ENCODE results near the gene DYNC1H1.
"Not testable (repeated sequence)": the region's sequence is repeated elsewhere in the genome, so short reads cannot be mapped to it uniquely, and the experiment has no call there.

Gene DYNC1H1

DNA sequence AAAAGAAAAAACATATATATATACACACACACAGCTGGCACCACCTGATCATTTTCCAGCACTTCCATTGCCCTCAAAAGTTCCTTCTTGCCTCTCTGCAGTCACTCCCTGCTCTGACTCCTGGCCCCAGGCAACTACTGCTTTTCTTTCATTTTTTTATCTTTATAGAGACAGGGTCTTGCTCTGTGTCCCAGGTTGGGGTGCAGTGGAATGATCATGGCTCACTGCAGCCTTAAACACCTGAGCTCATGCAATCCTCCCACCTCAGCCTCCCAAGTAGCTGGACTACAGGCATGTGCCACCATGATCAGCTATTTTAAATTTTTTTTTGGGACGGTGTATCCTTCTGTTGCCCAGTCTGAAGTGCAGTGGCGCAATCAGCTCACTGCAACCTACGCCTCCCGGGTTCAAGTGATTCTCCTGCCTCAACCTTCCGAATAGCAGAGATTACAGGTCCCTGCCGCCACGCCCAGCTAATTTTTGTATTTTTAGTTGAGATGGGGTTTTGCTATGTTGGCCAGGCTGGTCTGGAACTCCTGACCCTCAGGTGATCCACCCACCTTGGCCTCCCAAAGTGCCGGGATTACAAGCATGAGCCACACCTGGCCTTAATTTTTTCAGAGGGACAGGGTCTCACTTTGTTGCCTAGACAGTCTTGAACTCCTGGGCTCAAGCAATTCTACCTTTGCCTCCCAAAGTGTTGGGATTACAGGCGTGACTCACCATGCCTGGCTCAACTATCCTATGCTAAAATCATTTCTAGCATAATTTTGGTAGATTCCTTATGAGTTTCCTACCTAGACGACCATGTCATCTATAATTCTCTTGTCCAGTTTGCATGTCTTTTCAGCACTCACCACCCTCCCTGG, 114.7 kb downstream of the DYNC1H1 start:
- ChIA-PET POLR2A (interaction anchor here (0.6 to 0.7 kb wide), 2 partner anchors 78 to 276 kb away, joined by 3 read pairs; no protein-coding TSS in a partner anchor), CTCF (interaction anchor here (1.3 kb wide), 1 partner anchor 20 kb away, joined by 4 read pairs; no protein-coding TSS in a partner anchor)
- H3K9me3 ChIP-seq (ENCODE audit: control extremely low read depth in 1 of 5, control insufficient read depth in 4 of 5, insufficient read depth in 2 of 5, low read depth in 1 of 5, low read length in 4 of 5), result no peaks in the 10 kb centered on the region
- 96% methylated on average over 5 of the region's 10 CpGs for WGBS (ENCODE audit: insufficient coverage)
- no peak for DNase-seq
- H3K36me3 ChIP-seq (ENCODE audit: control insufficient read depth in 4 of 4, insufficient read depth in 4 of 4, low read length in 3 of 4), result peaks cover 15 to 60% (median 47%) of the 10 kb centered on the region in 4 experiments
- no peaks in the 10 kb centered on the region for H3K27me3 ChIP-seq (replicated peaks in 2 of 5; ENCODE audit: control insufficient read depth in 4 of 5, insufficient read depth in 5 of 5, low read length in 4 of 5)
- H3K4me1 ChIP-seq (ENCODE audit: control extremely low read depth in 1 of 4, control insufficient read depth in 4 of 4, insufficient read depth in 4 of 4, low read length in 3 of 4), result peaks cover 0 to 5% (median 0%) of the 10 kb centered on the region in 4 experiments
- H3K27ac ChIP-seq (ENCODE audit: insufficient read depth in 1 of 2, low read depth in 1 of 2, low read length in 2 of 2, poor library complexity in 1 of 2, severe bottlenecking in 2 of 2), result no peak overlapping the region
- no peak overlapping the region for H3K4me3 ChIP-seq (ENCODE audit: control insufficient read depth in 1 of 7, extremely low read depth in 1 of 7, insufficient read depth in 4 of 7, low read depth in 2 of 7, low read length in 6 of 7)

DNA sequence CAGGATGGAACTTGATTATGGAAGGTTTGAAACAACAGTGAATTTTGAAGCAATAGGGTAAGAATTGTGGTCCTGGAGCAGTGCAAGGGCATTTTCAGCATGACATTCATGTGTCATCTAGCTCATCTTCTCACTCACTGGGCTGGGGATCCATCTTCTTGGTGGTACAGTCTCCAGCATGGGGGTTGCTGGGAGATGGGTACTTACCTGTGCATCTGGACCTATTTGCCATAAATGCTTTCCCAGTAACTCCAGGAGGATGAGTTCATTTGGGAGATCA, 115.3 kb downstream of the DYNC1H1 start:
- ChIA-PET CTCF (interaction anchor here (1.3 kb wide), 1 partner anchor 19 kb away, joined by 4 read pairs; no protein-coding TSS in a partner anchor), POLR2A (no interaction called here)
- no peak overlapping the region for H3K4me3 ChIP-seq (ENCODE audit: control insufficient read depth in 1 of 7, extremely low read depth in 1 of 7, insufficient read depth in 4 of 7, low read depth in 2 of 7, low read length in 6 of 7)
- H3K4me1 ChIP-seq (ENCODE audit: control extremely low read depth in 1 of 4, control insufficient read depth in 4 of 4, insufficient read depth in 4 of 4, low read length in 3 of 4), result peaks cover 3 to 11% (median 3%) of the 10 kb centered on the region in 4 experiments
- no peak for DNase-seq
- no peaks in the 10 kb centered on the region for H3K9me3 ChIP-seq (ENCODE audit: control extremely low read depth in 1 of 5, control insufficient read depth in 4 of 5, insufficient read depth in 2 of 5, low read depth in 1 of 5, low read length in 4 of 5)
- peaks cover 20 to 66% (median 52%) of the 10 kb centered on the region in 4 experiments for H3K36me3 ChIP-seq (ENCODE audit: control insufficient read depth in 4 of 4, insufficient read depth in 4 of 4, low read length in 3 of 4)
- no peak overlapping the region for H3K27ac ChIP-seq (ENCODE audit: insufficient read depth in 1 of 2, low read depth in 1 of 2, low read length in 2 of 2, poor library complexity in 1 of 2, severe bottlenecking in 2 of 2)
- no peaks in the 10 kb centered on the region for H3K27me3 ChIP-seq (replicated peaks in 2 of 5; ENCODE audit: control insufficient read depth in 4 of 5, insufficient read depth in 5 of 5, low read length in 4 of 5)

DNA sequence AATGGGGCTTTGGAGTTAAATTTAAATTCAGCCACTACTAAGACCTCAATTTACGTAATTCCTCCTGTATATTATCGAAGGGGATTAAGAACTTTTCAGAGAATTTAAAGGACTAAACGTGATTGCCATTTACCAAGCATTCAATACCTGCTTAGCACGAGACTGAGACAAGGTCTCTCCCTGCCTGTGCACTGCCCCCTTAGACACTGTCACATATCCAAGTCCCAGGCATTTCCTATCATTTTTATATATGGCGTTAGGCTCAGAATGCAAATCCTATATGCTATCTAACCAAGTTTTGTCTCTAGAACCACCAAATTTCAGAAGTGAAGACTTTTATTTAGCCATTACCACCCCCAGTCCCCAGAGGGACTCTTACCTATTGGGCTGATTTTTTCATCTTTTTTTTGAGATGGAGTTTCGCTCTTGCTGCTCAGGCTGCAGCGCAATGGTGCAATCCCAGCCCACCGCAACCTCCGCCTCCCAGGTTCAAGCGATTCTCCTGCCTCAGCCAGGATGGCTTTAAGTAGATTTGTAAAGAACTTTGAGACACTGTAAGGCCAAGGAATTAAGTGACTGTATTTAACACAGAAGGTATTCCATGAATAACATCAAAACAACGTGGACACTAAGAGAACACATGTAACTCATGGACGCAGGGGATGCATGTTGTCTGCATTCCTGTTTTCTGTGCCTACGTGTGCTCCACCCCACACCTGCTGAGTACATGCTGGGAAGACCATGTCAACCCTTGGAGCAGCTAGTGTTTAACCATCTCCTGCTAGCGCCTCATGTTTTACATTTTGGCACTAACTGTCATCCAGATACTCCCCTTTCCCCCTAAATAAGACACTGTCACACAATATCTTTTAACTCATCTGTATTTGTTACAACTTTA, 116.1 kb downstream of the DYNC1H1 start:
- Histone ChIP-seq H3K9me3 (ENCODE audit: control extremely low read depth in 1 of 5, control insufficient read depth in 4 of 5, insufficient read depth in 2 of 5, low read depth in 1 of 5, low read length in 4 of 5) (no peaks in the 10 kb centered on the region), H3K4me1 (ENCODE audit: control extremely low read depth in 1 of 4, control insufficient read depth in 4 of 4, insufficient read depth in 4 of 4, low read length in 3 of 4) (peaks cover 10 to 18% (median 10%) of the 10 kb centered on the region in 4 experiments), H3K27ac (ENCODE audit: insufficient read depth in 1 of 2, low read depth in 1 of 2, low read length in 2 of 2, poor library complexity in 1 of 2, severe bottlenecking in 2 of 2) (no peak overlapping the region), H3K36me3 (ENCODE audit: control insufficient read depth in 4 of 4, insufficient read depth in 4 of 4, low read length in 3 of 4) (peaks cover 26 to 74% (median 60%) of the 10 kb centered on the region in 4 experiments), H3K4me3 (ENCODE audit: control insufficient read depth in 1 of 7, extremely low read depth in 1 of 7, insufficient read depth in 4 of 7, low read depth in 2 of 7, low read length in 6 of 7) (no peak overlapping the region), H3K27me3 (replicated peaks in 2 of 5; ENCODE audit: control insufficient read depth in 4 of 5, insufficient read depth in 5 of 5, low read length in 4 of 5) (no peaks in the 10 kb centered on the region)
- ChIA-PET POLR2A (no interaction called here), CTCF (interaction anchor here (1.1 to 1.5 kb wide), 4 partner anchors 10 to 119 kb away, joined by 3 to 4 read pairs (median 3); no protein-coding TSS in a partner anchor)
- 81% methylated on average over 11 of the region's 14 CpGs for WGBS (ENCODE audit: insufficient coverage)
- no peak for DNase-seq

DNA sequence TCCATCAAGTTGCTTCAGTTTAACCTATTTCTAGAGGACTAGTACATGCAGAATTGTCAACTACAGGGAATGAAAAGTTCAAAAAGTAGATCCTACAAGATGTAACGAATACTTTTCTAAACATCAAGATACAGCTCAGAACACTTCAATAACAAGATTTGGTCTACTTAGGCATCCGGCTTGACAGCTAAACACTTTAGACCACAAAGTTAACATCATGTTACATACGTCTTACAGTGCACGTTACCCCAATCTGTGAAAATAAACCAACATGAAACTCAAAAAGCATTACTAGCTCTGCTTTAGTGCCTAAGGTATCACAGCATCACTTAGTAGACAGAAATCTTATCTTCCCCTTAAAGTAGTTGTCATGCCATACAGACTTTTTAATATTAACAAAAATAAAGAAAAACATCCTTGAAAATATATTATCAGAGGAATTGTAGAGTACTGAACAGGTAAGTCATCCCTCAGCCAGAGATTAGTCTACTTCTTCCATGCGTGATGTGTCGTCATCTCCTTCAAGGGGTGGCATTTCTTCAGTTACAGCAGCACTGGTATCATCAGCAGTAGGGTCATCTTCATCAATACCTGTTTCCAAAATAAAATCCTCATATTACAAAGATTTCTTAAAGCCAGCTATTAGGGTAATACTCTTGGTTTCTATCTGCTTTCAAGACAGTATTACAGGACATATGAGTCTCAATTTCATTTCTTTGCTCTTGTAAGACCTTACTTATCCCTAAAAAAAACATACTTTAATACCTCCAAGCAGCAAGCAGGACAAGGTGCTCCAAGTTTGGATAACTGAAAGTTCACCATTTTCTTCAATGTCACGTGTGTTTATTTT, 117.1 kb downstream of the DYNC1H1 start:
- CTCF ChIA-PET, result interaction anchor here (1.1 to 1.5 kb wide), 3 partner anchors 11 to 120 kb away, joined by 3 read pairs; no protein-coding TSS in a partner anchor

DNA sequence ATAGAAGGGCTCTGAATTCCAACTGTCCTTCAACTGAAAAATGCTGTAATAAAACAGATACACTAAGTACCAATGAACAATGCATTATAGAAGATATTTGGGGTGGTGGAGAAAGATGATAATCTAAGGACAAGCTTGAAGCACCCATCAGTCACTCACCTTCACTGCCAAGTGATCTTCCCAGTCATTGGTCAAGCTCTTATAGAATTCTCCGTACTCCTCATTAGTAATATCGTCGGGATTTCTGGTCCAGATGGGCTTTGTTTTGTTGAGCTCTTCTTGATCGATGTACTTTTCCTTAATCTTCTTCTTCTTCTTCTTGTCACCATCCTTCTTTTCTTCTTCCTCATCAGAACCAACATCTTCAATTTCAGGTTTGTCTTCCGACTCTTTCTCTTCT, 120.1 kb downstream of the DYNC1H1 start:
- H3K9me3 ChIP-seq (ENCODE audit: control extremely low read depth in 1 of 5, control insufficient read depth in 4 of 5, insufficient read depth in 2 of 5, low read depth in 1 of 5, low read length in 4 of 5); DNase-seq; H3K27me3 ChIP-seq (replicated peaks in 2 of 5; ENCODE audit: control insufficient read depth in 4 of 5, insufficient read depth in 5 of 5, low read length in 4 of 5): not testable (repeated sequence)
- ChIA-PET POLR2A (interaction anchor here (1.2 kb wide), 1 partner anchor 13 kb away, joined by 4 read pairs; no protein-coding TSS in a partner anchor), CTCF (interaction anchor here (0.7 to 1.6 kb wide), 3 partner anchors 13 to 18 kb away, joined by 3 to 5 read pairs (median 5); no protein-coding TSS in a partner anchor)
- H3K27ac ChIP-seq (ENCODE audit: insufficient read depth in 1 of 2, low read depth in 1 of 2, low read length in 2 of 2, poor library complexity in 1 of 2, severe bottlenecking in 2 of 2), result peak overlapping the region in 1 of 2 experiments; percentile 17
- peaks cover 24 to 65% (median 53%) of the 10 kb centered on the region in 4 experiments for H3K36me3 ChIP-seq (ENCODE audit: control insufficient read depth in 4 of 4, insufficient read depth in 4 of 4, low read length in 3 of 4)
- 92% methylated on average over 5 of the region's 5 CpGs for WGBS (ENCODE audit: insufficient coverage)
- H3K4me1 ChIP-seq (ENCODE audit: control extremely low read depth in 1 of 4, control insufficient read depth in 4 of 4, insufficient read depth in 4 of 4, low read length in 3 of 4), result peaks cover 17 to 44% (median 31%) of the 10 kb centered on the region in 4 experiments
- H3K4me3 ChIP-seq (ENCODE audit: control insufficient read depth in 1 of 7, extremely low read depth in 1 of 7, insufficient read depth in 4 of 7, low read depth in 2 of 7, low read length in 6 of 7), result peak overlapping the region in 2 of 7 experiments; percentile 22 to 91

More for the DNA sequence above, 117.1 kb downstream of the DYNC1H1 start:
- no peak for DNase-seq
- 100% methylated on average over 6 of the region's 7 CpGs for WGBS (ENCODE audit: insufficient coverage)
- H3K27ac ChIP-seq (ENCODE audit: insufficient read depth in 1 of 2, low read depth in 1 of 2, low read length in 2 of 2, poor library complexity in 1 of 2, severe bottlenecking in 2 of 2), result no peak overlapping the region
- POLR2A ChIA-PET, result no interaction called here
- no peaks in the 10 kb centered on the region for H3K9me3 ChIP-seq (ENCODE audit: control extremely low read depth in 1 of 5, control insufficient read depth in 4 of 5, insufficient read depth in 2 of 5, low read depth in 1 of 5, low read length in 4 of 5)
- peaks cover 13 to 23% (median 17%) of the 10 kb centered on the region in 4 experiments for H3K4me1 ChIP-seq (ENCODE audit: control extremely low read depth in 1 of 4, control insufficient read depth in 4 of 4, insufficient read depth in 4 of 4, low read length in 3 of 4)
- H3K36me3 ChIP-seq (ENCODE audit: control insufficient read depth in 4 of 4, insufficient read depth in 4 of 4, low read length in 3 of 4), result peaks cover 28 to 79% (median 63%) of the 10 kb centered on the region in 4 experiments
- H3K27me3 ChIP-seq (replicated peaks in 2 of 5; ENCODE audit: control insufficient read depth in 4 of 5, insufficient read depth in 5 of 5, low read length in 4 of 5), result no peaks in the 10 kb centered on the region
- no peak overlapping the region for H3K4me3 ChIP-seq (ENCODE audit: control insufficient read depth in 1 of 7, extremely low read depth in 1 of 7, insufficient read depth in 4 of 7, low read depth in 2 of 7, low read length in 6 of 7)

DNA sequence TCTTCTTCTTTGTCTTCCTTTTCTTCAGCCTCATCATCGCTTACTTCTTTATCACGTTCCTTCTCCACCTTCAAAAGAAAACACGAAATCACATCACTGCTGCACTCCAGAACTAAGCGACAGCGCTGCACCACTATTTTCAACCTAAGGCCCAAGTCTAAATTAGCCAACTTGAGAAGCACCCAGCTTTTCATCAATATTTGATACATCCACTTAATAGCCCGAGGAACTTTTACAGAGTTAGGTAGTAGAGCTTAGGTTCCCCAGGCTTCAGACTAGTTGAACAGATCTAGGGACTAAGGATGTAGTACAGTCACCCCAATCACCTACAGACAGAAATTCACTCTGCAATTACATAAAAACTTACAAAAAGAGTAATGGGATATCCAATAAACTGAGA, 120.6 kb downstream of the DYNC1H1 start:
- H3K27me3 ChIP-seq (replicated peaks in 2 of 5; ENCODE audit: control insufficient read depth in 4 of 5, insufficient read depth in 5 of 5, low read length in 4 of 5), result no peaks in the 10 kb centered on the region
- peaks cover 24 to 61% (median 51%) of the 10 kb centered on the region in 4 experiments for H3K36me3 ChIP-seq (ENCODE audit: control insufficient read depth in 4 of 4, insufficient read depth in 4 of 4, low read length in 3 of 4)
- no peak for DNase-seq
- peak overlapping the region in 5 of 7 experiments; percentile 75 to 91 (median 81) for H3K4me3 ChIP-seq (ENCODE audit: control insufficient read depth in 1 of 7, extremely low read depth in 1 of 7, insufficient read depth in 4 of 7, low read depth in 2 of 7, low read length in 6 of 7)
- 100% methylated on average over 5 of the region's 6 CpGs for WGBS (ENCODE audit: insufficient coverage)
- no peaks in the 10 kb centered on the region for H3K9me3 ChIP-seq (ENCODE audit: control extremely low read depth in 1 of 5, control insufficient read depth in 4 of 5, insufficient read depth in 2 of 5, low read depth in 1 of 5, low read length in 4 of 5)
- ChIA-PET POLR2A (interaction anchor here (1.2 kb wide), 1 partner anchor 13 kb away, joined by 4 read pairs; no protein-coding TSS in a partner anchor), CTCF (interaction anchor here (0.7 to 1.6 kb wide), 5 partner anchors 12 to 36 kb away, joined by 3 to 5 read pairs (median 3); no protein-coding TSS in a partner anchor)
- peak overlapping the region in 1 of 2 experiments; percentile 95 for H3K27ac ChIP-seq (ENCODE audit: insufficient read depth in 1 of 2, low read depth in 1 of 2, low read length in 2 of 2, poor library complexity in 1 of 2, severe bottlenecking in 2 of 2)
- H3K4me1 ChIP-seq (ENCODE audit: control extremely low read depth in 1 of 4, control insufficient read depth in 4 of 4, insufficient read depth in 4 of 4, low read length in 3 of 4), result peaks cover 17 to 48% (median 32%) of the 10 kb centered on the region in 4 experiments

Data from common myeloid progenitor, CD34-positive (primary cell).